Stimulated activated CD8-positive, alpha-beta memory T cell treated with anti-CD3 and anti-CD28 coated beads, Interleukin-7, amount 100 ng/mL, for 1 hour (primary cell): Measurements from ENCODE around the gene MMP23B.
A peak's percentile ranks its signal among the peaks of the same experiment; 100 is the strongest.
"Not testable (repeated sequence)": the region's sequence is repeated elsewhere in the genome, so short reads cannot be mapped to it uniquely, and the experiment has no call there.

Source experiments
- DNase-seq, 2 donors: peaks; one replicate each; pipeline ENCODE4 v3.0.0-alpha.2; 2020; ENCODE audit warnings: low read depth in 2 of 2

MMP23B gene

DNA sequence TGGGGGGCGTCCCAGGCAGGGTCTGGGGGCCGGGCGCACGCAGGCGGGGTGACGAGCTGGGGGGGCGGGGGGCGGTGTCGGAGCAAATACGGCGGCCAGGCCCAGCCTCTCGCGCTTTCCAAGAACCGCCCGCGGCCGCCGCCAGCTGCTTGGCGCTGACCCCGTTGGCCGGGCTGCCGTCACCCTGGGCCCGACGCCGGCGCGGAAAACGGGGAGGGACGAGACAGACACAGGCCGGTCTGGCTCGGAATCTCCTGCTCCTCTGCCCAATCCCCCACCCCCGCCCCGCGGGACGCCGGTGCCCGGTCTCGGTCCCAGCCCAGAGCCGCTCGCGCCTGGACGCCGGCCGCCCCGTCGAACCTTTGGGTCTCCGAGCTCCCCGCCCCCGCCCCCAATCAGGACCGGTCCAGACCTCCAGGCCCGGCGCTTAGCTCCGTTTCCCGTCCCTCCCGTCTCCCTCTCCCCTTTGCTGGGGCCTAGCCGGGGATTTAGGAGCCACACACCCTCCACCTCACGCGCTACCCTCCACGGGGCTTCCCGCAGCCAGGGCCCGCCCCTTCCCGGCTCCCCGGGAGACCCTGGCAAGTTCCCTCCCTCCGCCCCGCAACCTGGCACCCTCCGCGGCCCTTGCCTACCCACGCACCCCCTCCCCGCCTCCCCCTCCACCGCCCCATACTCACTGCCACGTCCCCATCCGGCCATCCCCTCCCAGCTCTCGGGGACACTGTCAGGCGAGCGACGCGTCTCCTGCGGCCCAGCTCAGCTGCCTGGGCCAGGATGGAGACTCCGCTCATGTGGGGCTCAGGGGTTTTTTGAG is 800 bp upstream of the MMP23B start:
- no peak for DNase-seq

DNA sequence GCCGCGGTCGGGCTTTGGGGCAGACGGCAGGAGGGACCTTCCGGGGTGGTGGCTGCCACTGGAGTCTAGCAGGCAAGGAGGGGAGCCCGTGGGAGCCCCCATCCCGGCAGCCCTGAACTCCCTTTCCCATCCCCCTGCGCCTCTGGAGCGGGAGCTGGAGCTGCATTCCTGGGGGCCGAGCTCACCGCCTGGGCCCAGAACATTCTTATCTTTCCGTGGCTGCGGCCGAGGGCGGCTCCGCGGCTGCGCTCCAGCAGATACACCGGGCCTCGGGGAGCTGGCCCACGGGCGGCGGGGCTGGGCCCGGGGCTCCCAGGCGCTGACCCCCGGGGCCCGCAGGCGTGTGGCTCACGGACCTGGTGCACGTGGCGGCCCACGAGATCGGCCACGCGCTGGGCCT is 1.4 kb downstream of the MMP23B start:
- not testable (repeated sequence) for DNase-seq

DNA sequence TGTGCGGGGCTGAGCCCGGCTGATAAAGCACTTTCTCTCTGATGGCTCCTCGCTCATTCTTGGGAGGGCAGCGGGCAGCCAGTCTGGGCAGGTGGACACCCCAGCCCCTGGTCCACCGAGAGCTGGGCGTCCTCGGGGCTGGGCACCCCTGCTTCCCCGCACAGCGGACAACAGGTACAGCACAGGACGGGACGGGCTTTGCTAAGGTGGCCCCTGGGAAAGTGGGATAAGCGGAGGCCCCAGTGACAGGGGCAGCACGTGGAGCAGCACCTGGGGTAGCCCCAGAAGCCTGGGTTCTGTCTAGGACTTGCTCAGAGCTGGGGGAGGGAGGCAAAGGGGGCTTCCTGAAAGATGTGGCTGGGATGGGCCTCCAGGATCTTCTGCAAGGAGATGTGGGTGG is 2.6 kb downstream of the MMP23B start:
- not testable (repeated sequence) for DNase-seq

DNA sequence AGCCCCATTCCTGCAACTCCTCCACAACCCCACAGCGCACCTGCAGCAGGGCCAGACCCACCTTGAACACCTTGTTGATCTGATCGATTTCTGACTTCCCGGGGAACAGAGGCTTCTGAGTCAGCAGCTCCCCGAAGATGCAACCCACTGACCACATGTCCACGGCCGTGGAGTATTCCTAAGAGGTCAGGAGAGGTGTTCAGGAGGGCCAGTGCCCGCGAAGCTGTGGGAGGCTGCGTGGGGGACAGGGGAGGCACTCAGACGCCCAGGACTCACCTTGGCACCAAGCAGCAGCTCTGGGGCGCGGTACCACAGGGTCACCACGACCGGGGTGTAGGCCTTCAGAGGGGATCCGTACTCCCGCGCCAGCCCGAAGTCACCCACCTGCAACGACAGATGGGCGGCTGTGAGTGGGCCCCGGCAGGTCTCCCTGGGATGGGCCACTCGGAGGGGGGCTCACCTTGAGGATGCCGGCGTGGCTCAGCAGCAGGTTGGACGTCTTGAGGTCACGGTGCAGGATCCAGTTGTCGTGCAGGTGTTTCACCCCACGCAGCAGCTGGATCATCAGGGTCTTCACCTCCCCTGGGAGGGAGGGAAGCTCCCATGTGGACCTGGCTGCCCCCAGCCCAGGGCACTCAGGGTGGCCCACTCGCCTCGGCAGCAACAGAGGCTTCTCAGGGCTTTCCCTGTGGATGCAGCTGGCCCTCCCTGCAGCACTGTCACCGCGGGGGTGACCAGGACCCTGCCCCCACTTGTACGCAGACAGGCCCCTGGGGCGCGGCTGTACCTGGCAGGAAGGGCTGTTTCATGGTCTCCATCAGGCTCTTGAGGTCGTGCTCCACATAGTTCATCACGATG is 4.9 kb downstream of the MMP23B start:
- DNase-seq, result not testable (repeated sequence)

DNA sequence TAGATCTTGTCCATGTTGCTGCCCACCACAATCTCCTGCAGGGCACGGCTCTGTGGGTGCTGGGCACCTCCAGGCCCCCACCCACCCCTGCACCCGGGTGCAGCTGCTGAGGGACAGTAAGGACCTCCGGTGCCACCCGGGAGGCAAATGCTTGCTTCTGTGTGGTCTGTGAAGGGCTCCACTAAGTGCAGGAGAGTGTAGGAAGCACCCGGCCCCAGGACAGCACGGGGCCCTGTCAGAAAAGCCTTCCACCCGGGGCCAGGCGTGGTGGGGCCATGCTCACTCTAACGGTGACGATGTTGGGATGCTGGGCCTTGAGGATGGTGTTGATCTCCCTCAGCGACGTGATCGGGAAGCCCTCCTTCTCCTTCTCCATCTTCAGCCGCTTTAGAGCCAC is 5.5 kb downstream of the MMP23B start:
- DNase-seq, result not testable (repeated sequence)

DNA sequence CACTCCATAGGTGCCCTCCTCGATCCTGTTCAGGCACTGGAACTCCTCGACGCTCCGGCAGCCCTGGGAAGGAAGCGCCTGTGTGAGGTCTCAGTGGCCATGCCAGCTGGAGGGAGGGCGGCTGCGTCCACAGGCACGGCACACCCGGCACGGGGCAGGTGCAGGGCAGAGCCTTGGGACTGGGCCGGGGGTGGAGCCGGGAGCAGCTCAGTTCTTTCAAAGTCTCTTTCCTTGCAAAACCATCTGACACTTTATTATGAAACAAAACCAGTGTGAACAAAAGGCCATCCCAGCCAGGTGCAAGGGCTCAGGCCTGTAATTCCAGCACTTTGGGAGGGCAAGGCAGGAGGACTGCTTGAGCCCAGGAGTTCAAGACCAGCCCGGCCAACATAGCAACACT is 6.6 kb downstream of the MMP23B start:
- DNase-seq, result not testable (repeated sequence)

DNA sequence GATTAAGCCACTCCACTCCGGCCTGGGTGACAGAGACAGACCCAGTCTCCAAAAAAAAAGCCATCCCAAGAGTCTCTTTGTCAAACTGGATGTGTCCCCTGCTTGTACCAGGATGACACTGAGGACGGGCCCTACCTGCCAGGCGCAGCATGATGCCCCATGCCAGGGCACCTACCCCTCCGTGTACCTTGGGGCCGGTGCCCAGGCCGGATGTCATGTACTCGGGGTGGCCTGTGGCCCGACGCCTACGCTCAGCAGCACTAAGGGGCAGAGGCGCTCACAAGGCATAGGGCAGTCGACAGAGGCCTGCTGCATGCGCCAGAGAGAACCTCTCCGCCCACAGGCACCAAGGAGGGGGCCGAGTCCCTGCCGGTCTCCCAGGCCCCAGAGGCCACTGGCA is 7.4 kb downstream of the MMP23B start:
- not testable (repeated sequence) for DNase-seq

DNA sequence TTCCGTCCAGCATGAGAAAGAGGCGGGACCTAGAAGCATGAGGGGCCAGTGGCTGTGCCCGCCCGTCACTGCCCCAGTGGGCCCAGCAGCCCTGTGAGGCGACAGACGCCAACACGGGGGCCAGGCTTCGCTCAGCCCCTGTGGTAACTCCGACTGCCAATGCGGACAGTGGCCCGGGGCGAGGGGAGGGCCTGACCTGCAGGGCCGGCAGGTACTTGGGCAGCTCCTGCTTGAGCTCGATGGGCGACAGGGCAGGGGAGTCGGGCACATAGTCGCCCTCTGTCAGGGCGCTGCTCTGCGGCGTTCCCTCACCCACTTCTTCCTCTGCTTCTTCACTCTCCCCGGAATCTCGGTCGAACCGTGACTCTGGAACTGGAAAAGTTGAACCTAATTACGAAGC is 8.1 kb downstream of the MMP23B start:
- not testable (repeated sequence) for DNase-seq

DNA sequence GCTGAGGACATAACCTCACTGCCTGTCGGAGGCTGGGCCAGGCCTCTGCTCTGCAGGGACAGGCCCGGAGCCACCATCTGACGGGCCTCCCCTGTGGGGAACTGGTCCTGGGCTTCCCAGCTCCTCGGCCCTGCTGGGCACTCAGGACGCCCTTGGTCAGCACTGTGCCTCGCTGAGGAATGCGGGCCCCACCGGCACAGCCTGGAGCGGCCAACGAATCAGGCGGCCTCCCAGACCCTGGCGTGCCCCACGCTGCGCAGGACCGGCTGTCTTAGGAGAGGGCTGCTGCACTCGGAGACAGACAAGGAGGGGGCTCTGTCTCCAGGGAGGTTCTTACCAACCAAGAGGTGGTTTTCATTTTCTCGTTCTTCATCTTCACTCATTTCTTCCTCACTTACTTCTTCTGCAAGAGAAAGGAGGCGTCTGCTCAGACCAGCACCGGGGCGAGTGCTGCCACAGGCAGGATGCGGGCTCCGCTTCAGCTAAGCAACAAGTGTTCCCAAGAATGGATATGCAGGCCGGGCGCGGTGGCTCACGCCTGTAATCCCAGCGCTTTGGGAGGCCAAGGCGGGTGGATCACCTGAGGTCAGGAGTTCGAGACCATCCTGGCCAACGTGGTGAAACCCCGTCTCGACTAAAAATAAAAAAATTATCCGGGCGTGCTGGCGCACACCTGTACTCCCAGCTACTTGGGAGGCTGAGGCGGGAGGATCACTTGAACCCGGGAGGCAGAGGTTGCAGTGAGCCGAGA is 8.9 kb downstream of the MMP23B start:
- not testable (repeated sequence) for DNase-seq

DNA sequence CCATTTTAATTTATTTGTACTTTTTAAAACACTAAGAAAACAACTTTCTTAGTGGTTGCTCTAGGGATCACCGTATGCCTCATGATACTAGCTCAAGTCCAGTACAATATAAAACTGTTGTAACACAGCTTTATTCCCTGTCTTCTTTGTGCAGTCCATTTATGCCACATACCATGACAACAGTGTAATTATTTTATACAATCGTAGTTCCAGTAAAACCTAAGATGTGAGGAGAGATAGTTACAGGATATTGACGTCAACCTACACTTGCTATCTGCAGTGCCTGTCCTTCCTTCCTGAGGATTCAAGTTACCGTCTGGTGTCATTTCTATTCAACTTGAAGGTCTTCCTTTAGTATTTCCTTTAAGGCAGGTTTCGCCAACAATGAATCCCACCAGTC is 14.4 kb downstream of the MMP23B start:
- not testable (repeated sequence) for DNase-seq

DNA sequence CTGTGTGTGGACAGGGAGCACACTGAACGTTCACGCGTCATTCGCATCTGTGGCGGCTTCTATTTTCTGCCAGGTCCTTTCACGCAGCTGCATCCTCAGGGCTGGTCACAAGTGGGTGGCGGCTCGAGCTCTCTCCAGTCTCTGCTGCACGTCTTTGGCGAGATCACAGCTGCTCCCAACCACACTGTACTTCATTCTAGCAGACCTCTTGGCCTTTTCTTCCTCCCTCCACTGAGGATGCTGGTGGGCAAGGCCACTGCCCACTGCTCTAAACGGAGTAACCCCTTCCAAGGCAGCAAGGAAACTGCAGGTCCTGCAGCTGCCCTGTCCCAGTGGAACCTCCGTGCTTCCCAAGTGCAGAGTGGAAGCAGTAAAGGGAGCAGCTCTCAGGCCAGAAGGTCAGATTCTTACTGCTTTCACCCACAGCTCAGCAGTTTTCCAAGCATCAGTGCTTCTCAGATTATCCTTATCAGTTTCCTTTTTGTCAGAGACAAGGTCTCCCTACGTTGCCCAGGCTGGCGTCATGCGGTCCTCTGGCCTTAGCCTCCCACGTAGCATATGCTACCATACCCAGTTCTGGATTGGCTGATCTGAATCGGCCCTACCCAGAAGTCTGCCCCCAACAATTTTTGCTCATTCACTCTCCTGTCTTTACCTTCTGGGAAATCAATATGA is 15.7 kb downstream of the MMP23B start:
- DNase-seq, result not testable (repeated sequence)

DNA sequence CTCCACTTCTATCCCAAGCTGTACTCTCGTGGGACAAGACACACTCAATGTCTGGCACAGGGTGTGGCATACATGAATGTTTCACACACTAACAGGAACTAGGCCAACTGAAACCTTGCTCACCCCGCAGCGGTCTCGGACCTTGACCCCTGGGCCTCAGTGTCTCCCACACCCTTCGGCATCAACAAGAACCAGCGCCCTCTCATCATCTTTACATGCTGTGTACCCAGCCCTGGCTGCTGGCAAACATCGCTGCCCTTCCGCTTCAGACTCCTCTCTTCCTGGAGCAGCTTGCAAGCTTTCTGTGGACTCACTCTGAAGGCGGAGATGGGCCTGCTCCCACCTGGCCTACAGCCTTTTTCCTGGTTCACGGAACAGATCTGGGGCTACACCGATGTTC is 16.3 kb downstream of the MMP23B start:
- DNase-seq, result not testable (repeated sequence)

DNA sequence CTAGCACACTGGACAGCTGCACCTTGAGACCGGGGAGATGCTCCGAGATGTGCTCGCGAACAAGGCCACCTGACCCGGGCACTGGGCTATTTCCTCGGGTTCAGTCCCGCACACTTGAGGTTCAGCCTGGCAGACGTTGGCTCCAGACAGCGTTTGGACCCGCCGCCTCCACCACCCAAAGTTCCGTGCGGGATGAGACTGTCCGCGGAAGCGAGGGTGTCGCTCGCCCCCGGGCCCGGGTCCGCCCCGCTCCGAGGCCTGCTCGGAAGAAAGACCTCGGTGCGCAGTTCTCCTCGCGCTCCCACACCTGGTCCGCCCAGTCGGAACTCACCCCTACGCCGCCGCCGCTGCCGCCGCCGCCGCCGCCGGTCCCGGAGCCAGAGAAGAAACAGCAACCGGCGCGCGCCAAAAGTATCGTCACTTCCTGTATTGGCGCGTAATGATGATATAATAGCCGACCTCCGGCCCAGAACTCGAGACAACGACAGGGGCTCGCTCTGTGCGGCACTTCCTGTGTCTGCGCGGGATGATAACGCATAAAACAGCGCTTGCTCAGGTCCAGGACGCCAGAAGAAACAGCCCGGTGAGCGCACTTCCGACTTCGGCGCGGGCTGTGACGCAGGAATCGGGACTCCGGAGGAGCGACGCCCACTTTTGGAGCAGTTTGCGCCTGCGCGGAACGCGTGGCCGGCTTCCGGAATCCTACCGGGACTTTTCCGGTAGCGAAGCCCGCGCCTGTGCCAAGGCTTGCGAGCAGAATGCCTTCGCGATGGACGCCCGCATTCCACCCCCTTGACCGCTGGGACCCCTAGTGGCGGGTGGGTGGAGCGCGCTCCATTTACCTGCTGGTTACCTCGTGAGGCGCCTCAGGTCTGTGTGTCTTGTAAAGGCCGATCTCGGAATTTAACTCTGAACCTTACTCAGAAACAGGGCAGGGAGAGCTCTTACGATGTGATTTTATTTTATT is 26.9 kb downstream of the MMP23B start, which contains the start of gene CDK11B:
CDK11B (minus strand) TSS at position 422 of the 967 bp plus-strand sequence. CDS start 1,519 bp downstream, outside the sequence.
- peak; percentile 90 to 96 for DNase-seq

DNA sequence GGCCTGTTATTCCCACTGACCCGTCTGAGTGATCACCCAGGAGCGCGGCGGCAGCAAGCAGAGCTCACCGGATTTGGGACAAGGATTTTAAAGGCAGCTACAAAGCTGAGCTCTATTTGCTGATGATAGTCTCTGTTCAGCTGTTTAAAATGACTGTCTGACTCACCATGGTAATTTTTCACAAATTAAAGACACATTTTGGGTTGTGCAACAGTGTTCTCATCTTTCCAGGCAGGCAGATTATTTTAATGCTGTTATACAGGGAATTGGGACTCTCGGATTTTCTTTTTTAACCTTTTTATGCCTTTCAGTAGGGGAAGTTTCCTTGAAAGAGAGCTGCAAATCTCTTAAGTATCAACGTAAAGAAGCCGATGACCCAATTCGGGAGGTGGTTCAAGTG is 30.4 kb downstream of the MMP23B start:
- not testable (repeated sequence) for DNase-seq

DNA sequence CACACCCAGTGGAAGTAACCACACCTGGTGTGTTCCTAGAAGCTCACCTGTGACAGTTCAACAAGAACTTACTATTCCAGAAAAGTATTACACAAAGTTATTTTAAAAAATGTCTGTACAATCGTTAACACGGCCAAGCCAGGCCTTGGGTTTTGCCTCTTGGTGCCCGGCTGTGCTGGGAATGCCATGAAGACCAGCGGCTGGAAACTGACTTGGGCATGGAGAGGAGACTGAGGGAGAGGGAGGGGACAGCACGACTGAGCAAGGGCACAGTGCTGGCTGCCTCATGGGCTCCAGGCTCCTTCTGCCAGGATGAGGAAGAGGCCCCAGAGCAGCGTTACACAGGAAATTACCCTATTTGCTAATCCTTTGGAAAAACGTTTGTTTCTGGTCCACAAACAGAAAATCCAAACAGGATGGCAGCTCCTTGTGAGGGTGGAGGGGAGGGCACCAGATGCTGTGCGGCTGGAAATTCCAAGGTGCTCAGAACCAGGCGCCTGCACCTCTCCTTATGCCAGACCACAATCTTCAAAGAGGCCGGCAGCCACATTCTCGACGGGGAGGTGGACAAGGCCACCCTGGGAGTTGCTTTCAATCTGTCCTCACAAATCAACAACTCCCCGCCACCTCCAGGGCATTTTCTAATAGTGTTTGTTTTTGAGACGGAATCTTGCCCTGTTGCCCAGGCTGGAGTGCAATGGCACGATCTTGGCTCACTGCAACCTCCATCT is 31.0 kb downstream of the MMP23B start:
- DNase-seq, result not testable (repeated sequence)

DNA sequence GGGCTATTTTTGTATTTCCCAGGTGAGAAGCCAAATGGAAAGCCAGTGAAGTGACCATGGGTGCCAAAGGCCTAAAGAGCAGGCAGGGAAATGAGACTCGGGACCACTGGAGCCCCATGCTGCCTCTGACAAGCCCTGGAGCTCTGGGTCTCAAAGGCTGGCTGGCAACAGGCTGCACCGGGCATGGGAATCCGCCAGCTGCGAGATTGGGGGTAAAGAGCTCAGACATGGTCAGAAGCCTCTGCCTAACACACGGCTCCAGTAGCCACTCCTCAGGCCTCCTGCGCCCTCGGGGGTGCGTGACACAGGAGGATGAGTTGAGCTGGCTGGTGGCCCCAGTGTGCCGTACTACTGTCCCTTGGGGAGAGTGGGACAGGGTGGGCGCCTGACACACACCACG is 32.3 kb downstream of the MMP23B start:
- not testable (repeated sequence) for DNase-seq

DNA sequence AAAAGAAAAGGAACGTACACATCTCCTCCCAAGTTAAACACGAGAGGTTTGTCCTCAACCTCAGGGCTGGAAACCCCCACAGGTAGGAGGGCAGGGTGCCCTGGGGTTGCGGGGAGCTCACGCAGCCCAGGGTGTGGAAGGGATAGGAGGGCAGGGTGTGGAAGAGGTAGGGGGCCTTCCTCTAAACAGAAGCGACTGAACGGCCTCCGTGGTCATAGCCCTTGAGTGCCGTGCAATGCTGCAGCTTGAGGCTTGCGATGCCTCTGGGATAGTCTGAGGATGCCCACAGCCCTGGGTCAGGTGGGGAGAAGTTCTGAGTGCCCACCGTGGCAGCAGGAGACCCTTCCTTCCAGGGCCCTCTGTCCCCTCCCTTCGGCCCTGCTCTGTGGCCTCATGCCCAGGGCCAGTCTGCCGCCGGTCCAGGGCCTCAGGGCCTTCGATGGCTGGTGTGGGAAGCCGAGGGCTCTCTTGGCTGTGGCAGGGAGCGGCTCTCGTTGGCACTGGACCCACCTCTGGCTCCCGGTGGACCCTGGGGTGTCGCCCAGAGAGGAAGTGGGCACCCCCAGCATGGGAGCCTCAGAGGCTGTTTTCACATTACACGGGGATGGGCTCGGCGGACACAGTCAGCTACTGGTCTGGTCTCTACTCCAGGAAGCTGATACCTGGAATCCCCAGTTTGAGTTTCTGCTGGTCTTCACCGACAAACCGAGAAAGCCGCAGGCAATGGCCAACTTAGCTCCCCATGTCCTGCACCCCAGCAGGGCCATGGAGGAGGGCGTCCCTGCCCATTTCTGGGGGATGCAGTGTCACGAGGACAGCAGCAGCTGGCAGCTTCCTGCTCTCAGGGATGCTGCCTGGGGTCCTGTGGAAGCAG is 33.2 kb downstream of the MMP23B start:
- DNase-seq, result no peak

DNA sequence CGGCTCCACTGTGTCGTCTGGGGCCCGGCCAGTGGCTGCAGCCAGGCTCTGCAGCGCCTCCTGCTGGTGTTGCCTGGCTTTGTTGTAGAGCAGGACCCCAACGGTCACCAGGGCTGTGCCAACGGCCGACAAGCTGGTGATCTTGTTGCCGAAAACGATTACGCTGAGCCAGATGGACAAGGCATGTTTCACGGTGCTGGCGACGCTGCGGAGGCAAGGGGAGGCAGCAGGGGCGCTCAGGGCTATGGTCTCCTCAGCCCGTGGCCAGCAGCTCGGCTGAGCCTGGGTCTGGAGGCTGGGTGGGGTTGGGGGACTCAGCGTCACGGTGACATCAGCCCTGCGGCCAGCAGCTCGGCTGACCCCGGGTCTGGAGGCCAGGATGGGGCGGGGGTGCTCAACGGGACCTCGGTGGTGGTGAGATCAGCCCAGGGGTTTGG is 33.9 kb downstream of the MMP23B start:
- no peak for DNase-seq
